Transverse colon (tissue), 4 donors: ENCODE measurements around the gene ARHGAP6.

Experiments
- EP300 ChIP-seq: sonication (generic); formaldehyde crosslinking; IDR thresholded peaks from one replicate; pipeline ENCODE4 v1.6.1; 2017; ENCODE audit warnings: antibody characterized with exemption, low read depth
- POLR2A ChIP-seq: fragments of 450-650 bp; IDR thresholded peaks from one replicate; pipeline ENCODE4 v1.6.1; 2016; ENCODE audit warnings: antibody characterized with exemption, mild to moderate bottlenecking, moderate library complexity
- POLR2AphosphoS5 ChIP-seq, 3 donors: sonication (generic); formaldehyde crosslinking; IDR thresholded peaks; one replicate each; pipeline ENCODE4 v1.6.1; 2016; ENCODE audit warnings: antibody characterized with exemption in 3 of 3
- TF ChIP-seq, protein P1 (sequence below), 5 experiments: fragments of 200-600 bp in 3 of 5; fragments of 450-650 bp in 2 of 5; sonication (generic) in 3 of 5; IDR thresholded peaks; 1 replicate in 2 of 5; 2 replicates in 3 of 5; pipeline ENCODE4 v1.5.1; 2016 to 2017; ENCODE audit warnings: antibody characterized with exemption in 5 of 5, inconsistent platforms in 3 of 5, mild to moderate bottlenecking in 2 of 5, moderate library complexity in 1 of 5

DNA sequence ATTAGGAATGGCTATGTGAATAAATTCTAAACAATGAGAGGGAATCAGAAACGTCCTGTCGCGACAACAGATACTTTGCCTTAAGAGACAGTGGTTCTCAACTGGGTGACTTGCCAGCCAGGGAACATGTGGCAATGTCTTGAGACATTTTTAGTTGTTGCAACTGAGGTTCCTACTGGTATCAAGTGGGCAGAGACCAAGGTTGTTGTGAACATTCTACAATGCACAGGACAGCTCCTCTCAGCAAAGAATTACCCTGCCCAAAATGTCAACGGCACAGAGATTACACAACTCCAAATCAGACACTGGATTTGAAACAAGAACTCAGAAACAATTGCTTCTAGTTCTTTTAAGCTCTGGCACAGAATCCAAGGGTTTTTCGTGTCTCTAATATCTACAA is 128.6 kb downstream of the ARHGAP6 start:
- TF ChIP-seq EP300 (no peak), POLR2AphosphoS5 (IDR thresholded peaks at IDR 0.05) (no peak), POLR2A (no peak)
- TF ChIP-seq, protein P1, sequence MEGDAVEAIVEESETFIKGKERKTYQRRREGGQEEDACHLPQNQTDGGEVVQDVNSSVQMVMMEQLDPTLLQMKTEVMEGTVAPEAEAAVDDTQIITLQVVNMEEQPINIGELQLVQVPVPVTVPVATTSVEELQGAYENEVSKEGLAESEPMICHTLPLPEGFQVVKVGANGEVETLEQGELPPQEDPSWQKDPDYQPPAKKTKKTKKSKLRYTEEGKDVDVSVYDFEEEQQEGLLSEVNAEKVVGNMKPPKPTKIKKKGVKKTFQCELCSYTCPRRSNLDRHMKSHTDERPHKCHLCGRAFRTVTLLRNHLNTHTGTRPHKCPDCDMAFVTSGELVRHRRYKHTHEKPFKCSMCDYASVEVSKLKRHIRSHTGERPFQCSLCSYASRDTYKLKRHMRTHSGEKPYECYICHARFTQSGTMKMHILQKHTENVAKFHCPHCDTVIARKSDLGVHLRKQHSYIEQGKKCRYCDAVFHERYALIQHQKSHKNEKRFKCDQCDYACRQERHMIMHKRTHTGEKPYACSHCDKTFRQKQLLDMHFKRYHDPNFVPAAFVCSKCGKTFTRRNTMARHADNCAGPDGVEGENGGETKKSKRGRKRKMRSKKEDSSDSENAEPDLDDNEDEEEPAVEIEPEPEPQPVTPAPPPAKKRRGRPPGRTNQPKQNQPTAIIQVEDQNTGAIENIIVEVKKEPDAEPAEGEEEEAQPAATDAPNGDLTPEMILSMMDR (IDR thresholded peaks at IDR 0.05), result no peak
